Parathyroid adenoma (tissue), 2 donors: ENCODE results near the gene FSTL4.

Experiments
- H2AFZ ChIP-seq: fragments of 300-600 bp; sonication (generic); one replicate; pipeline ENCODE4 v1.7.0; 2017; ENCODE audit warnings: antibody characterized with exemption, mild to moderate bottlenecking
- H3K27ac ChIP-seq: fragments of 300-600 bp; sonication (generic); one replicate; pipeline ENCODE4 v1.7.0; 2017
- H3K27me3 ChIP-seq: fragments of 300-600 bp; sonication (generic); one replicate; pipeline ENCODE4 v1.7.0; 2017; ENCODE audit warnings: low read length; ENCODE audit not compliant: control insufficient read depth, insufficient read depth
- H3K36me3 ChIP-seq: fragments of 300-600 bp; sonication (generic); one replicate; pipeline ENCODE4 v1.7.0; 2017; ENCODE audit warnings: low read length; ENCODE audit not compliant: control insufficient read depth, insufficient read depth
- H3K4me1 ChIP-seq: fragments of 300-600 bp; sonication (generic); one replicate; pipeline ENCODE4 v1.7.0; 2017; ENCODE audit warnings: control low read depth
- H3K4me2 ChIP-seq: fragments of 300-600 bp; sonication (generic); one replicate; pipeline ENCODE4 v1.7.0; 2017; ENCODE audit warnings: low read length
- H3K4me3 ChIP-seq: fragments of 300-600 bp; sonication (generic); one replicate; pipeline ENCODE4 v1.7.0; 2017; ENCODE audit warnings: low read depth, low read length
- H3K79me2 ChIP-seq: fragments of 300-600 bp; sonication (generic); one replicate; pipeline ENCODE4 v1.7.0; 2017; ENCODE audit warnings: control low read depth
- H3K9ac ChIP-seq: fragments of 300-600 bp; sonication (generic); one replicate; pipeline ENCODE4 v1.7.0; 2017; ENCODE audit warnings: mild to moderate bottlenecking
- H3K9me3 ChIP-seq: fragments of 300-600 bp; sonication (generic); one replicate; pipeline ENCODE4 v1.7.0; 2017; ENCODE audit warnings: low read length; ENCODE audit not compliant: control insufficient read depth
- CTCF ChIP-seq: fragments of 300-600 bp; sonication (generic); IDR thresholded peaks from one replicate; pipeline ENCODE4 v1.7.0; 2017; ENCODE audit warnings: antibody characterized with exemption, mild to moderate bottlenecking
- donor health status: primary hyperparathyroidism.

Gene FSTL4

GRCh38 chr5:133299728-133300127 is 312.6 kb downstream of the FSTL4 start:
- no peak overlapping the region for H3K4me3 ChIP-seq
- H3K4me2 ChIP-seq = no peak overlapping the region
- no peaks in the 10 kb centered on the region for H3K36me3 ChIP-seq
- no peaks in the 10 kb centered on the region for H3K9me3 ChIP-seq
- no peak for TF ChIP-seq CTCF
- no peaks in the 10 kb centered on the region for H3K27me3 ChIP-seq
- no peak overlapping the region for H2AFZ ChIP-seq
- H3K9ac ChIP-seq = no peak overlapping the region
- no peaks in the 10 kb centered on the region for H3K4me1 ChIP-seq
- no peak overlapping the region for H3K27ac ChIP-seq
- H3K79me2 ChIP-seq = no peaks in the 10 kb centered on the region

GRCh38 chr5:133299021-133299420 is 313.3 kb downstream of the FSTL4 start:
- Histone ChIP-seq H3K27me3 (no peaks in the 10 kb centered on the region), H3K9ac (no peak overlapping the region), H3K4me1 (no peaks in the 10 kb centered on the region), H3K36me3 (no peaks in the 10 kb centered on the region), H3K79me2 (no peaks in the 10 kb centered on the region), H3K27ac (no peak overlapping the region), H3K9me3 (no peaks in the 10 kb centered on the region), H3K4me2 (no peak overlapping the region), H2AFZ (no peak overlapping the region), H3K4me3 (no peak overlapping the region)
- TF ChIP-seq CTCF = no peak

GRCh38 chr5:133298447-133298846 is 313.9 kb downstream of the FSTL4 start:
- H3K9ac ChIP-seq = no peak overlapping the region
- H3K36me3 ChIP-seq = no peaks in the 10 kb centered on the region
- no peak overlapping the region for H3K27ac ChIP-seq
- H3K4me3 ChIP-seq = no peak overlapping the region
- H3K9me3 ChIP-seq = no peaks in the 10 kb centered on the region
- H3K4me2 ChIP-seq = no peak overlapping the region
- no peaks in the 10 kb centered on the region for H3K27me3 ChIP-seq
- H2AFZ ChIP-seq = no peak overlapping the region
- no peaks in the 10 kb centered on the region for H3K4me1 ChIP-seq
- no peak for TF ChIP-seq CTCF
- H3K79me2 ChIP-seq = no peaks in the 10 kb centered on the region

- Histone ChIP-seq H3K4me1 (no peaks in the 10 kb centered on the region), H3K4me3 (no peak overlapping the region), H3K36me3 (no peaks in the 10 kb centered on the region), H3K27me3 (no peaks in the 10 kb centered on the region), H3K79me2 (no peaks in the 10 kb centered on the region), H3K27ac (no peak overlapping the region), H3K9me3 (no peaks in the 10 kb centered on the region), H2AFZ (no peak overlapping the region), H3K9ac (no peak overlapping the region), H3K4me2 (no peak overlapping the region)
- TF ChIP-seq CTCF = no peak
Measured at GRCh38 chr5:133297293-133297692, 315.0 kb downstream of the FSTL4 start.

- no peak for TF ChIP-seq CTCF
Measured at GRCh38 chr5:133296624-133297023, 315.7 kb downstream of the FSTL4 start.

More at GRCh38 chr5:133296624-133297023, 315.7 kb downstream of the FSTL4 start:
- H3K27ac ChIP-seq = no peak overlapping the region
- no peaks in the 10 kb centered on the region for H3K9me3 ChIP-seq
- H3K4me1 ChIP-seq = no peaks in the 10 kb centered on the region
- no peaks in the 10 kb centered on the region for H3K27me3 ChIP-seq
- H3K4me3 ChIP-seq = no peak overlapping the region
- no peak overlapping the region for H3K4me2 ChIP-seq
- H3K9ac ChIP-seq = no peak overlapping the region
- H3K79me2 ChIP-seq = no peaks in the 10 kb centered on the region
- H2AFZ ChIP-seq = no peak overlapping the region
- H3K36me3 ChIP-seq = no peaks in the 10 kb centered on the region
